ENCODE data around the gene DNASE1L1.

The DNASE1L1 gene

GRCh38 chrX:154443992-154444754, 35.1 kb upstream of the DNASE1L1 start, which contains the start of gene FAM50A:
Gene FAM50A, plus strand, starts transcription at chrX:154444141. Its CDS starts 95 bp downstream, at chrX:154444236.
- no peaks in the 10 kb centered on the region for H3K27me3 ChIP-seq (replicated peaks)
- in situ Hi-C loops (cut with HindIII; ENCODE audit: low pct_ligation_motif_present, low sequenced_read_pairs), result no loop called here
- peak within 1 kb of the TSS; percentile 58 for H3K27ac ChIP-seq
- no peak for TF ChIP-seq CTCF (IDR thresholded peaks at IDR 0.05; ENCODE audit: low read depth, low read length, missing control alignments)
- H3K4me3 ChIP-seq (ENCODE audit: low read depth, low read length), result peak within 1 kb of the TSS; percentile 62
- peaks cover 18% of the 10 kb centered on the region for H3K36me3 ChIP-seq (replicated peaks)
- peak; percentile 26 for DNase-seq

- Histone ChIP-seq H3K4me3 (ENCODE audit: low read depth, low read length) (peak overlapping the region; percentile 36), H3K36me3 (replicated peaks) (peaks cover 16% of the 10 kb centered on the region), H3K27me3 (replicated peaks) (no peaks in the 10 kb centered on the region), H3K27ac (peak overlapping the region; percentile 4)
- no peak for DNase-seq
- in situ Hi-C loops (cut with HindIII; ENCODE audit: low pct_ligation_motif_present, low sequenced_read_pairs), result no loop called here
- no peak for TF ChIP-seq CTCF (IDR thresholded peaks at IDR 0.05; ENCODE audit: low read depth, low read length, missing control alignments)
Measured at GRCh38 chrX:154443479-154443910, 34.4 kb upstream of the DNASE1L1 start.

- no peak for TF ChIP-seq CTCF (IDR thresholded peaks at IDR 0.05; ENCODE audit: low read depth, low read length, missing control alignments)
- Histone ChIP-seq H3K4me3 (ENCODE audit: low read depth, low read length) (no peak overlapping the region), H3K36me3 (replicated peaks) (peaks cover 16% of the 10 kb centered on the region), H3K27ac (no peak overlapping the region), H3K27me3 (replicated peaks) (no peaks in the 10 kb centered on the region)
- in situ Hi-C loops (cut with HindIII; ENCODE audit: low pct_ligation_motif_present, low sequenced_read_pairs), result no loop called here
- DNase-seq, result no peak
Measured at GRCh38 chrX:154441984-154442707, 33.1 kb upstream of the DNASE1L1 start.

GRCh38 chrX:154441564-154441963, 32.5 kb upstream of the DNASE1L1 start:
- in situ Hi-C loops (cut with HindIII; ENCODE audit: low pct_ligation_motif_present, low sequenced_read_pairs), result no loop called here
- DNase-seq, result no peak
- no peaks in the 10 kb centered on the region for H3K27me3 ChIP-seq (replicated peaks)
- H3K36me3 ChIP-seq (replicated peaks), result peaks cover 16% of the 10 kb centered on the region
- TF ChIP-seq CTCF (IDR thresholded peaks at IDR 0.05; ENCODE audit: low read depth, low read length, missing control alignments), result no peak
- no peak overlapping the region for H3K27ac ChIP-seq
- H3K4me3 ChIP-seq (ENCODE audit: low read depth, low read length), result no peak overlapping the region

- DNase-seq, result no peak
- H3K4me3 ChIP-seq (ENCODE audit: low read depth, low read length), result no peak overlapping the region
- H3K27me3 ChIP-seq (replicated peaks), result no peaks in the 10 kb centered on the region
- in situ Hi-C loops (cut with HindIII; ENCODE audit: low pct_ligation_motif_present, low sequenced_read_pairs), result no loop called here
- no peak for TF ChIP-seq CTCF (IDR thresholded peaks at IDR 0.05; ENCODE audit: low read depth, low read length, missing control alignments)
- no peak overlapping the region for H3K27ac ChIP-seq
- H3K36me3 ChIP-seq (replicated peaks), result peaks cover 17% of the 10 kb centered on the region
Measured at GRCh38 chrX:154440623-154441357, 31.7 kb upstream of the DNASE1L1 start.
